C4-2B (cell line): Measurements from ENCODE around the gene STEAP2.

Experiments used
- CTCF ChIP-seq: fragments of 450-650 bp; conservative IDR thresholded peaks from 2 replicates; pipeline ENCODE4 v1.5.1; 2017; ENCODE audit warnings: mild to moderate bottlenecking
- ZFX ChIP-seq: fragments of 450-650 bp; IDR thresholded peaks from 2 replicates; pipeline ENCODE4 v1.6.1; 2017

- TF ChIP-seq CTCF, result no peak
- TF ChIP-seq ZFX, result no peak
Measured at GRCh38 chr7:90212149-90212495, 582 bp downstream of the STEAP2 start.
